ENCODE measurements around the gene USF3.

- no peak for TF ChIP-seq CTCF (IDR thresholded peaks at IDR 0.05)
- no peak for TF ChIP-seq POLR2A (IDR thresholded peaks at IDR 0.05)
Observed at GRCh38 chr3:113697500-113698090, 1.2 kb upstream of the USF3 start.

All from thyroid gland (tissue), 4 donors.